Measurements from ENCODE around the gene USP31.

The USP31 gene

GRCh38 chr16:23160082-23160481 is 10.8 kb upstream of the USP31 start:
- Histone ChIP-seq H3K27me3 (ENCODE audit: control insufficient read depth, insufficient read depth, low read length, poor library complexity, severe bottlenecking) (no peaks in the 10 kb centered on the region), H3K4me1 (ENCODE audit: control insufficient read depth, insufficient read depth, low read length) (no peaks in the 10 kb centered on the region), H3K36me3 (ENCODE audit: control insufficient read depth, insufficient read depth, low read length) (no peaks in the 10 kb centered on the region), H3K9me3 (ENCODE audit: control insufficient read depth, low read length) (no peaks in the 10 kb centered on the region), H3K4me3 (ENCODE audit: insufficient read depth, low read depth, low read length) (no peak overlapping the region), H3K27ac (ENCODE audit: insufficient read depth, low read depth, low read length, poor library complexity, severe bottlenecking) (no peak overlapping the region)
- 87 to 91% methylated on average over 4 of the region's 4 CpGs for WGBS, 2 experiments

- H3K4me3 ChIP-seq (ENCODE audit: insufficient read depth, low read depth, low read length) = no peak overlapping the region
- H3K36me3 ChIP-seq (ENCODE audit: control insufficient read depth, insufficient read depth, low read length) = no peaks in the 10 kb centered on the region
- no peaks in the 10 kb centered on the region for H3K4me1 ChIP-seq (ENCODE audit: control insufficient read depth, insufficient read depth, low read length)
- H3K27ac ChIP-seq (ENCODE audit: insufficient read depth, low read depth, low read length, poor library complexity, severe bottlenecking) = no peak overlapping the region
- no peaks in the 10 kb centered on the region for H3K9me3 ChIP-seq (ENCODE audit: control insufficient read depth, low read length)
- 93 to 95% methylated on average over 6 of the region's 6 CpGs for WGBS, 2 experiments
- no peaks in the 10 kb centered on the region for H3K27me3 ChIP-seq (ENCODE audit: control insufficient read depth, insufficient read depth, low read length, poor library complexity, severe bottlenecking)
Observed at GRCh38 chr16:23158114-23158513, 8.9 kb upstream of the USP31 start.

DNA sequence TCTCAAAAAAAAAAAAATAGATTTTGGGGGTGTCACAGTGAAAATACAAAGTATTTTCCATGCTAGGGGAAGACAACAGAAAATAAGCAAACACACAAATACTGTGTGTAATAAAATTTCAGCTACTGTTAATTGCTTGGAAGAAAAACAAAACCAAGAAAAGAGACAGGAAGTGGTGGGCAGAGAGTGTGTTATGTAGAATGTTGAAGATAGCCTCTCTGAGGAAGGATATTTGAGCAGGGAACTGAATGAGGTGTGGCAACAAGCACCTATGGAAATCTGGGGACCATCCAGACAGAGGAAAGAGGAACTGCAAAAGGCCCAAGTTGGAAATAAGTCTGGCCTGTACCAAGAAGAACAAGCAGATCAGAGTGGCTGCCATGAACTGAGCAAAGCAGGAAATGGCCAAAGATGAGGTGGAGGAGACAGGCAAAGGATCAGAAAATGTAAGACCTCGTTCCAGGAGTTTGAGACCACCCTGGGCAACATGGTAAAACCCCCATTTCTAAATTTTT is 7.8 kb upstream of the USP31 start:
- no peaks in the 10 kb centered on the region for H3K36me3 ChIP-seq (ENCODE audit: control insufficient read depth, insufficient read depth, low read length)
- H3K27me3 ChIP-seq (ENCODE audit: control insufficient read depth, insufficient read depth, low read length, poor library complexity, severe bottlenecking) = peaks cover 3% of the 10 kb centered on the region
- no peaks in the 10 kb centered on the region for H3K4me1 ChIP-seq (ENCODE audit: control insufficient read depth, insufficient read depth, low read length)
- WGBS, 2 experiments = 70 to 83% methylated on average over 1 of the region's 1 CpG
- no peak overlapping the region for H3K27ac ChIP-seq (ENCODE audit: insufficient read depth, low read depth, low read length, poor library complexity, severe bottlenecking)
- H3K9me3 ChIP-seq (ENCODE audit: control insufficient read depth, low read length) = no peaks in the 10 kb centered on the region
- H3K4me3 ChIP-seq (ENCODE audit: insufficient read depth, low read depth, low read length) = no peak overlapping the region

- Histone ChIP-seq H3K9me3 (ENCODE audit: control insufficient read depth, low read length) (no peaks in the 10 kb centered on the region), H3K4me3 (ENCODE audit: insufficient read depth, low read depth, low read length) (no peak overlapping the region), H3K27ac (ENCODE audit: insufficient read depth, low read depth, low read length, poor library complexity, severe bottlenecking) (no peak overlapping the region), H3K27me3 (ENCODE audit: control insufficient read depth, insufficient read depth, low read length, poor library complexity, severe bottlenecking) (peaks cover 4% of the 10 kb centered on the region), H3K36me3 (ENCODE audit: control insufficient read depth, insufficient read depth, low read length) (no peaks in the 10 kb centered on the region), H3K4me1 (ENCODE audit: control insufficient read depth, insufficient read depth, low read length) (no peaks in the 10 kb centered on the region)
- WGBS, 2 experiments = 75 to 83% methylated on average over 3 of the region's 3 CpGs
Observed at GRCh38 chr16:23156110-23156509, 6.9 kb upstream of the USP31 start.

DNA sequence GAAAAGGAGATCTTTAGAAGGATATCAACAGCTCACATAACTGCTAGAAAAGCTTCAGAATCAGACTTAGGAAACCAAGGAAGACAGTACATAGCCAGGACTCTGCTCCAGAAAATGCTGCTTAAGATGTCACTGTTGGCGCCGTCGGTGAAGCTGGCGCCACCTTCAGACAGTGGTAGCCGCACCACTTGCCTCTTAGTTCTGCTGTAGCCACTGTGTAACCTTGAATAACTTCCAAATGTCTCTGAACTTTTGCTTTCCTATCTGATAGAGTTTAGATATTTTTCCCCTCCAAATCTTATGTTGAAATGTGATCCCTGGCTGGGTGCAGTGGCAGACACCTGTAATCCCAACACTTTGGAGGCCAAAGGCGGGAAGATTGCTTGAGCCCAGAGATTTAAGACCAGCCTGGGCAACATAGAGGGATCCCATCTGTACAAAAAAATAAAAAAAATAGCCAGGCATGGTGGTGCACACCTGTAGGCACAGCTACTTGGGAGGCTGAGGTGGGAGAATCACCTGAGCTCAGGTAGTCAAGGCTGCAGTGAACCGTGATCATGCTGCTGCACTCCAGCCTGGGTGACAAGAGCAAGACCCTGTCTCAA is 6.3 kb upstream of the USP31 start:
- Histone ChIP-seq H3K9me3 (ENCODE audit: control insufficient read depth, low read length) (no peaks in the 10 kb centered on the region), H3K27me3 (ENCODE audit: control insufficient read depth, insufficient read depth, low read length, poor library complexity, severe bottlenecking) (peaks cover 10% of the 10 kb centered on the region), H3K4me3 (ENCODE audit: insufficient read depth, low read depth, low read length) (no peak overlapping the region), H3K36me3 (ENCODE audit: control insufficient read depth, insufficient read depth, low read length) (no peaks in the 10 kb centered on the region), H3K4me1 (ENCODE audit: control insufficient read depth, insufficient read depth, low read length) (no peaks in the 10 kb centered on the region), H3K27ac (ENCODE audit: insufficient read depth, low read depth, low read length, poor library complexity, severe bottlenecking) (no peak overlapping the region)
- WGBS, 2 experiments = 36 to 38% methylated on average over 7 of the region's 7 CpGs

- Histone ChIP-seq H3K9me3 (ENCODE audit: control insufficient read depth, low read length) (no peaks in the 10 kb centered on the region), H3K4me3 (ENCODE audit: insufficient read depth, low read depth, low read length) (no peak overlapping the region), H3K36me3 (ENCODE audit: control insufficient read depth, insufficient read depth, low read length) (no peaks in the 10 kb centered on the region), H3K4me1 (ENCODE audit: control insufficient read depth, insufficient read depth, low read length) (peaks cover 3% of the 10 kb centered on the region), H3K27ac (ENCODE audit: insufficient read depth, low read depth, low read length, poor library complexity, severe bottlenecking) (no peak overlapping the region), H3K27me3 (ENCODE audit: control insufficient read depth, insufficient read depth, low read length, poor library complexity, severe bottlenecking) (peaks cover 18% of the 10 kb centered on the region)
- 91 to 92% methylated on average over 12 of the region's 12 CpGs for WGBS, 2 experiments
Observed at GRCh38 chr16:23152386-23153178, 3.3 kb upstream of the USP31 start.

DNA sequence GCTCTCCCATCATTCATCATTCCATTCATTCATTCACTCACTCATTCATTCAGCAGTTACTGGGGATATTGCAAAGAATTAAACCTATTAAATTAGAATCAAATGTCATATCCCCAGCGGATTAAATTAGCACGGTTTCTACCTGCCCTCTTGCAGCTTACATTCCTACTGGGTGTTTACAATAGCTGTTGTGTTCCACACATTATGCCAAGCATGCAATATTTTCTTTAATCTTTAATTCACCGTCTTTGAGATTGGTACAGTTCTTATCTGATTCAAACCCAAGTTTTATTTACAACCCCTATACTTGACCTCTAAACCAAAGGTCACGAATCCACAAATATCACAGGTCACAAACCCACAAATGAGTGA is 727 bp upstream of the USP31 start:
- no peaks in the 10 kb centered on the region for H3K36me3 ChIP-seq (ENCODE audit: control insufficient read depth, insufficient read depth, low read length)
- peaks cover 16% of the 10 kb centered on the region for H3K4me1 ChIP-seq (ENCODE audit: control insufficient read depth, insufficient read depth, low read length)
- peaks cover 18% of the 10 kb centered on the region for H3K27me3 ChIP-seq (ENCODE audit: control insufficient read depth, insufficient read depth, low read length, poor library complexity, severe bottlenecking)
- H3K9me3 ChIP-seq (ENCODE audit: control insufficient read depth, low read length) = no peaks in the 10 kb centered on the region
- 70% methylated on average over 4 of the region's 4 CpGs for WGBS, 2 experiments
- H3K27ac ChIP-seq (ENCODE audit: insufficient read depth, low read depth, low read length, poor library complexity, severe bottlenecking) = no peak overlapping the region
- H3K4me3 ChIP-seq (ENCODE audit: insufficient read depth, low read depth, low read length) = peak overlapping the region; percentile 74

- H3K9me3 ChIP-seq (ENCODE audit: control insufficient read depth, low read length) = no peaks in the 10 kb centered on the region
- no peaks in the 10 kb centered on the region for H3K36me3 ChIP-seq (ENCODE audit: control insufficient read depth, insufficient read depth, low read length)
- peaks cover 18% of the 10 kb centered on the region for H3K27me3 ChIP-seq (ENCODE audit: control insufficient read depth, insufficient read depth, low read length, poor library complexity, severe bottlenecking)
- H3K4me1 ChIP-seq (ENCODE audit: control insufficient read depth, insufficient read depth, low read length) = peaks cover 17% of the 10 kb centered on the region
- no peak overlapping the region for H3K27ac ChIP-seq (ENCODE audit: insufficient read depth, low read depth, low read length, poor library complexity, severe bottlenecking)
- H3K4me3 ChIP-seq (ENCODE audit: insufficient read depth, low read depth, low read length) = peak overlapping the region; percentile 74
- 1% methylated on average over 103 of the region's 103 CpGs for WGBS, 2 experiments
Observed at GRCh38 chr16:23148513-23149266, 562 bp downstream of the USP31 start.

DNA sequence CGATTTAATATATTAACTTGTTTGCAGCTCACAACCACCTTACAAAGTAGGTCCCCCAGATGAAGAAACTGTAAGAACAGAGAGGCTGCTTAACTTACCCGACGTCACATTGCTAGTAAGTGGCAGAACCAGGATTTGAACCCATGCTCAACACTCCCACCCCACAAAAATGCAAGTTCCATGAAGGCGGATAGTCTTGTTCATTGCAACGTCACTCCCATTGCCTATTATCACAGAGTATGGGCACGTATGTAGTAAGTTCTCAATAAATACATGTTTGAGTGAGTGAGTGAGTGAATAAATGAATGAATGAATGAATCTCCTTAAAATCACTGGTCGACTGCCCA is 1.1 kb downstream of the USP31 start:
- H3K27me3 ChIP-seq (ENCODE audit: control insufficient read depth, insufficient read depth, low read length, poor library complexity, severe bottlenecking) = peaks cover 18% of the 10 kb centered on the region
- no peaks in the 10 kb centered on the region for H3K36me3 ChIP-seq (ENCODE audit: control insufficient read depth, insufficient read depth, low read length)
- H3K4me1 ChIP-seq (ENCODE audit: control insufficient read depth, insufficient read depth, low read length) = peaks cover 17% of the 10 kb centered on the region
- H3K9me3 ChIP-seq (ENCODE audit: control insufficient read depth, low read length) = no peaks in the 10 kb centered on the region
- WGBS, 2 experiments = 52 to 60% methylated on average over 7 of the region's 7 CpGs
- H3K4me3 ChIP-seq (ENCODE audit: insufficient read depth, low read depth, low read length) = peak overlapping the region; percentile 74
- H3K27ac ChIP-seq (ENCODE audit: insufficient read depth, low read depth, low read length, poor library complexity, severe bottlenecking) = no peak overlapping the region

DNA sequence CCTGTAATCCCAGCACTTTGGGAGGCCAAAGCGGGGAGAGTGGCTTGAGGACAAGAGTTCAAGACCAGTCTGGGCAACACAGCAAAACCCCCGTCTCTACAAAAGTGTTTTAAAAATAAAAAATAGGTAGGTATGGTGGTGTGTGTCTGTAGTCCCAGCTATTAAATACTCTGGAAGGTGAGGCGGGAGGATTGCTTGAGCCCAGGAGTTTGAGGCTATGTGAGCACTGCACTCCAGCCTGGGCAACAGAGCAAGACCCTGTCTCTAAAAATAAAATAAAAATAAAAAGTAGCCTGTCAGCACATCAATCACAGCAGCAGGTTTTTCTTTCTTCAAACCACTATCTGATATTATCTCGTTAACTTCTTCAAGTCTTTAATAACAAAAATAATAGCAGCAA is 1.6 kb downstream of the USP31 start:
- 93 to 98% methylated on average over 4 of the region's 4 CpGs for WGBS, 2 experiments
- H3K36me3 ChIP-seq (ENCODE audit: control insufficient read depth, insufficient read depth, low read length) = no peaks in the 10 kb centered on the region
- H3K27ac ChIP-seq (ENCODE audit: insufficient read depth, low read depth, low read length, poor library complexity, severe bottlenecking) = no peak overlapping the region
- peaks cover 17% of the 10 kb centered on the region for H3K4me1 ChIP-seq (ENCODE audit: control insufficient read depth, insufficient read depth, low read length)
- H3K27me3 ChIP-seq (ENCODE audit: control insufficient read depth, insufficient read depth, low read length, poor library complexity, severe bottlenecking) = peaks cover 18% of the 10 kb centered on the region
- no peak overlapping the region for H3K4me3 ChIP-seq (ENCODE audit: insufficient read depth, low read depth, low read length)
- H3K9me3 ChIP-seq (ENCODE audit: control insufficient read depth, low read length) = no peaks in the 10 kb centered on the region
